ENCODE data around the gene HIGD1B. TPM values are rescaled to one million over a fixed set of nuclear protein-coding genes. Genes with fewer than 3 reads are reported as not detected.

Gene HIGD1B
- total and polyA plus RNA-seq, 2 donors (not counting 1 experiment from before 2014, with no cell fraction given), result not detected

DNA sequence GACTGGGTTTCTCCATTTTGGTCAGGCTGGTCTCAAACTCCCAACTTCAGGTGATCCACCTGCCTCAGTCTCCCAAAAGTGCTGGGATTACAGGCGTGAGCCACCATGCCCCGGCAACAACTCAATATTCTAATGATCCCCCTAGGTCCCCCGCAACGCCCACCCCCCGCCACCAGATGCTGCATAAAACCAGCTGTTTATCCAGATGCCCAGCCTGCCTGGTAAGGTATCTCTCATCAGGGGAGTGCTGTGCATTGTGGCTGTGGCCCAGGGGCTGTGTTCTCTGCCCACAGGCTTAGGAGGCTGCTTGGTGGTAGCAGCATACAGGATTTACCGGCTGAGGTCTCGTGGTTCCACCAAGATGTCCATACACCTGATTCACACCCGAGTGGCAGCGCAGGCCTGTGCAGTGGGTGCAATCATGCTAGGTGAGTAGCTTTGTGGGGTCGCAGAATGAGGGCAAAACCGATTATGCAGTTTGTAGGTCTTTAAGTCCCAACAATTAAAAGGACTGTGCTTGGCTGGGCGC lies 1.3 kb downstream of the HIGD1B start:
- no peaks in the 10 kb centered on the region for H3K27me3 Mint-ChIP-seq
- Histone ChIP-seq H3K79me2 (ENCODE audit: control insufficient read depth, insufficient read depth, low read length) (no peaks in the 10 kb centered on the region), H3K36me3 (replicated peaks in 1 of 2; ENCODE audit: control extremely low read depth in 1 of 2, control insufficient read depth in 1 of 2, extremely low read depth in 1 of 2, insufficient read depth in 2 of 2, low read length in 1 of 2) (peaks cover 4 to 24% of the 10 kb centered on the region in 2 experiments), H3K27ac (ENCODE audit: low read length in 2 of 2) (no peak overlapping the region), H3K27me3 (replicated peaks in 1 of 4; ENCODE audit: control extremely low read depth in 1 of 4, control insufficient read depth in 3 of 4, insufficient read depth in 4 of 4, low read length in 3 of 4) (no peaks in the 10 kb centered on the region), H4K20me1 (ENCODE audit: control insufficient read depth, insufficient read depth, low read length, poor library complexity, severe bottlenecking) (no peaks in the 10 kb centered on the region), H3K4me1 (ENCODE audit: control insufficient read depth in 2 of 2, insufficient read depth in 2 of 2, low read length in 2 of 2) (no peaks in the 10 kb centered on the region), H3K4me2 (replicated peaks; ENCODE audit: low read depth, low read length, poor library complexity, severe bottlenecking) (no peak overlapping the region), H3K9ac (ENCODE audit: low read length) (no peak overlapping the region), H3K4me3 (ENCODE audit: control extremely low read depth in 1 of 5, extremely low read depth in 1 of 5, insufficient read depth in 1 of 5, low read depth in 2 of 5, low read length in 4 of 5) (no peak overlapping the region), H3K9me3 (ENCODE audit: control extremely low read depth in 1 of 3, control insufficient read depth in 2 of 3, insufficient read depth in 1 of 3, low read length in 2 of 3) (no peaks in the 10 kb centered on the region), H2AFZ (ENCODE audit: insufficient read depth, low read depth, low read length, poor library complexity, severe bottlenecking) (no peak overlapping the region)
- H3K9me3 Mint-ChIP-seq (ENCODE audit: insufficient read depth), result no peaks in the 10 kb centered on the region
- ATAC-seq (ENCODE audit: low read depth) (no peak), DNase-seq (no peak)
- no peak overlapping the region for H3K4me3 Mint-ChIP-seq
- intact Hi-C loops (cut with micrococcal nuclease), result no loop called here
- CTCF ChIA-PET, result interaction anchor here (1.1 to 1.9 kb wide), 2 partner anchors 16 to 30 kb away, joined by 3 to 7 read pairs; no protein-coding TSS in a partner anchor
- 96% methylated on average over 9 of the region's 12 CpGs for WGBS (ENCODE audit: insufficient coverage)
- POLR2A ChIA-PET, result interaction anchor here (0.7 kb wide), 2 partner anchors 31 to 36 kb away, joined by 6 to 10 read pairs; no protein-coding TSS in a partner anchor
- TF ChIP-seq, protein P1, sequence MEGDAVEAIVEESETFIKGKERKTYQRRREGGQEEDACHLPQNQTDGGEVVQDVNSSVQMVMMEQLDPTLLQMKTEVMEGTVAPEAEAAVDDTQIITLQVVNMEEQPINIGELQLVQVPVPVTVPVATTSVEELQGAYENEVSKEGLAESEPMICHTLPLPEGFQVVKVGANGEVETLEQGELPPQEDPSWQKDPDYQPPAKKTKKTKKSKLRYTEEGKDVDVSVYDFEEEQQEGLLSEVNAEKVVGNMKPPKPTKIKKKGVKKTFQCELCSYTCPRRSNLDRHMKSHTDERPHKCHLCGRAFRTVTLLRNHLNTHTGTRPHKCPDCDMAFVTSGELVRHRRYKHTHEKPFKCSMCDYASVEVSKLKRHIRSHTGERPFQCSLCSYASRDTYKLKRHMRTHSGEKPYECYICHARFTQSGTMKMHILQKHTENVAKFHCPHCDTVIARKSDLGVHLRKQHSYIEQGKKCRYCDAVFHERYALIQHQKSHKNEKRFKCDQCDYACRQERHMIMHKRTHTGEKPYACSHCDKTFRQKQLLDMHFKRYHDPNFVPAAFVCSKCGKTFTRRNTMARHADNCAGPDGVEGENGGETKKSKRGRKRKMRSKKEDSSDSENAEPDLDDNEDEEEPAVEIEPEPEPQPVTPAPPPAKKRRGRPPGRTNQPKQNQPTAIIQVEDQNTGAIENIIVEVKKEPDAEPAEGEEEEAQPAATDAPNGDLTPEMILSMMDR (IDR thresholded peaks at IDR 0.05), result no peak
- no peak for TF ChIP-seq EZH2 (IDR thresholded peaks at IDR 0.05; ENCODE audit: borderline replicate concordance, insufficient read depth, low read depth, low read length, poor library complexity, severe bottlenecking)
- no peak overlapping the region for H3K27ac Mint-ChIP-seq
- H3K4me1 Mint-ChIP-seq, result peaks cover 8% of the 10 kb centered on the region

DNA sequence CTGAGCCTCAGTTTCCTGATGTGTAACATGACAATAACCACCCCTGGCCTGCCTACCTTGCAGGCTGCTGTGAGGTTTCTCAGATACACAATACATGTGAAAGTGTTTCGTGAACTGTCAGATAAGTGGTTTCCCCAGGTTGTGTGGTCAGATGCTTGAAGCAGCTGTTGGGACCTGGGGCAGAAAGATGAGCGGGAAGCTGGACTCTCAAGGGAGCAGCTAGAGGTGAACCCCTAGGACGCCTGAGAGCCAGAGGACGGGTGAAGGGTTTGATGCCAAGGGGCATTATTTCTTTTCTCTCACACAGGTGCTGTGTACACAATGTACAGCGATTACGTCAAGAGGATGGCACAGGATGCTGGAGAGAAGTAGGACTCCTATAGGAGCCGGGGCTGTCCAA lies 2.3 kb downstream of the HIGD1B start:
- no peak for TF ChIP-seq EZH2 (IDR thresholded peaks at IDR 0.05; ENCODE audit: borderline replicate concordance, insufficient read depth, low read depth, low read length, poor library complexity, severe bottlenecking)
- TF ChIP-seq, protein P1 (IDR thresholded peaks at IDR 0.05), result no peak
- Mint-ChIP-seq H3K27ac (no peak overlapping the region), H3K4me3 (no peak overlapping the region), H3K9me3 (ENCODE audit: insufficient read depth) (no peaks in the 10 kb centered on the region), H3K4me1 (peaks cover 8% of the 10 kb centered on the region), H3K27me3 (no peaks in the 10 kb centered on the region)
- ChIA-PET CTCF (interaction anchor here (1.9 kb wide), 1 partner anchor 15 kb away, joined by 7 read pairs; no protein-coding TSS in a partner anchor), POLR2A (no interaction called here)
- Histone ChIP-seq H3K4me3 (ENCODE audit: control extremely low read depth in 1 of 5, extremely low read depth in 1 of 5, insufficient read depth in 1 of 5, low read depth in 2 of 5, low read length in 4 of 5) (no peak overlapping the region), H4K20me1 (ENCODE audit: control insufficient read depth, insufficient read depth, low read length, poor library complexity, severe bottlenecking) (no peaks in the 10 kb centered on the region), H3K4me2 (replicated peaks; ENCODE audit: low read depth, low read length, poor library complexity, severe bottlenecking) (no peak overlapping the region), H3K79me2 (ENCODE audit: control insufficient read depth, insufficient read depth, low read length) (no peaks in the 10 kb centered on the region), H3K36me3 (replicated peaks in 1 of 2; ENCODE audit: control extremely low read depth in 1 of 2, control insufficient read depth in 1 of 2, extremely low read depth in 1 of 2, insufficient read depth in 2 of 2, low read length in 1 of 2) (peaks cover 4 to 34% of the 10 kb centered on the region in 2 experiments), H3K27me3 (replicated peaks in 1 of 4; ENCODE audit: control extremely low read depth in 1 of 4, control insufficient read depth in 3 of 4, insufficient read depth in 4 of 4, low read length in 3 of 4) (no peaks in the 10 kb centered on the region), H3K27ac (ENCODE audit: low read length in 2 of 2) (peak overlapping the region in 1 of 2 donors; percentile 9), H3K9ac (ENCODE audit: low read length) (no peak overlapping the region), H2AFZ (ENCODE audit: insufficient read depth, low read depth, low read length, poor library complexity, severe bottlenecking) (no peak overlapping the region), H3K9me3 (ENCODE audit: control extremely low read depth in 1 of 3, control insufficient read depth in 2 of 3, insufficient read depth in 1 of 3, low read length in 2 of 3) (no peaks in the 10 kb centered on the region), H3K4me1 (ENCODE audit: control insufficient read depth in 2 of 2, insufficient read depth in 2 of 2, low read length in 2 of 2) (no peaks in the 10 kb centered on the region)
- ATAC-seq (ENCODE audit: low read depth), result no peak
- 9% methylated on average over 4 of the region's 7 CpGs for WGBS (ENCODE audit: insufficient coverage)
- intact Hi-C loops (cut with micrococcal nuclease), result no loop called here
- no peak for DNase-seq

Measured in B cell (primary cell).